A673 (cell line): Measurements from ENCODE around the gene ZNF155. TPM values are rescaled to one million over a fixed set of nuclear protein-coding genes. Genes with fewer than 3 reads are reported as not detected.

Source experiments
- BruUV-seq: library from RNA; stranded (reverse); fragments of 400-500 nt; replicated peaks from 2 replicates; lab custom pipeline; 2021; lab: Mats Ljungman, UMichigan
- CTCF ChIA-PET: fragments of 300-600 bp; sonication (Branson Sonifier 250); formaldehyde crosslinking; loops from one replicate; lab custom pipeline; 2022; ENCODE audit warnings: antibody characterized with exemption; lab: Charles Lee
- POLR2A ChIA-PET: fragments of 300-600 bp; sonication (Branson Sonifier 250); formaldehyde crosslinking; loops from one replicate; lab custom pipeline; 2022; ENCODE audit warnings: antibody characterized with exemption; ENCODE audit not compliant: low non-redundant PET; lab: Charles Lee
- DNase-seq: peaks from one replicate; pipeline ENCODE4 v3.0.0-alpha.2; 2015; ENCODE audit warnings: low spot score
- H3K27ac ChIP-seq: fragments of 200-600 bp; sonication (generic); 2 replicates; pipeline ENCODE4 v1.5.1; 2016; ENCODE audit warnings: mixed run types, low read depth, mild to moderate bottlenecking, mixed read lengths, antibody characterized with exemption, low read length; ENCODE audit not compliant: poor library complexity, severe bottlenecking
- H3K27me3 ChIP-seq: fragments of 200-600 bp; sonication (generic); replicated peaks from 2 replicates; pipeline ENCODE4 v1.6.1; 2017; ENCODE audit warnings: mixed run types, low read depth, mild to moderate bottlenecking, mixed read lengths, antibody characterized with exemption, low read length; ENCODE audit not compliant: insufficient read depth, poor library complexity
- H3K36me3 ChIP-seq: fragments of 200-600 bp; sonication (generic); 2 replicates; pipeline ENCODE4 v1.6.1; 2016; ENCODE audit warnings: mixed run types, mild to moderate bottlenecking, mixed read lengths, antibody characterized with exemption, low read length; ENCODE audit not compliant: insufficient read depth, poor library complexity, severe bottlenecking
- H3K4me1 ChIP-seq: fragments of 200-600 bp; sonication (generic); 2 replicates; pipeline ENCODE4 v1.6.1; 2017; ENCODE audit warnings: mixed run types, mild to moderate bottlenecking, mixed read lengths, antibody characterized with exemption, low read length; ENCODE audit not compliant: insufficient read depth, poor library complexity, severe bottlenecking
- H3K4me3 ChIP-seq: fragments of 200-600 bp; sonication (generic); 2 replicates; pipeline ENCODE4 v1.5.1; 2016; ENCODE audit warnings: low read depth, mixed run types, mild to moderate bottlenecking, mixed read lengths, low read length; ENCODE audit not compliant: poor library complexity, severe bottlenecking
- H3K9me3 ChIP-seq: fragments of 200-600 bp; sonication (generic); 2 replicates; pipeline ENCODE4 v1.6.1; 2016; ENCODE audit warnings: mixed run types, low read depth, mild to moderate bottlenecking, mixed read lengths, antibody characterized with exemption, low read length; ENCODE audit not compliant: poor library complexity, severe bottlenecking
- EZH2 ChIP-seq: fragments of 200-600 bp; sonication (generic); IDR thresholded peaks from 2 replicates; pipeline ENCODE4 v1.6.1; 2017; ENCODE audit warnings: borderline replicate concordance, low read depth, mild to moderate bottlenecking, mixed read lengths, antibody characterized with exemption, low read length; ENCODE audit not compliant: poor library complexity, severe bottlenecking
- intact Hi-C: fragments of 100-400 bp; cut with micrococcal nuclease; formaldehyde crosslinking; loops from one replicate; pipeline ENCODE4 v1.10.0; 2022; ENCODE audit not compliant: unreplicated experiment
- total RNA-seq: library from RNA; stranded (reverse); gene quantifications from 2 replicates; pipeline ENCODE4 v1.2.3, GENCODE V29; 2021
- TF ChIP-seq, protein P1 (sequence below): fragments of 300-800, 200-600 bp; sonication (generic); conservative IDR thresholded peaks from 2 replicates; pipeline ENCODE4 v1.5.1; 2017; ENCODE audit warnings: low read depth, mild to moderate bottlenecking, antibody characterized with exemption, low read length, moderate library complexity, mixed read lengths

The ZNF155 gene
- total RNA-seq, 1 experiment from 2014 or later: 8.0 TPM

DNA sequence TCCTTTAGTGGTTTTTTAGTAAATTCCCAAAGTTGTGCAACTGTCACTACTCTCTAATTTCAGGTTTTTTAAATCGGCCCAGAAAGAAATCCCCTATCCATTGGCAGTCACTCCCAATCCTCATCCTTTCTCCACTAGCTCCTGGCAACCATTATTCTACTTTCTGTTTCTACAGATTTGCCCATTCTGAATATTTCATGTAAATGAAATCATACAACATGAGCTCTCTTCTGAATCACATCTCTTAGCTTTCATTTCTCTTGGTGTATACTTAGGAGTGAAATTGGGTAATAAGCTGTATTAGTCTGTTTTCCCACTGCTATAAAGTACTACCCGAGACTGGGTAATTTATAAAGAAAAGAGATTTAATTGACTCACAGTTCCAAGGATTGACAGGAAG is 58.2 kb downstream of the ZNF155 start:
- intact Hi-C loops: no loop called here
- no peak overlapping the region for H3K27ac ChIP-seq
- H3K4me1 ChIP-seq: no peaks in the 10 kb centered on the region
- ChIA-PET CTCF (no interaction called here), POLR2A (no interaction called here)
- no peaks in the 10 kb centered on the region for H3K27me3 ChIP-seq
- H3K36me3 ChIP-seq: no peaks in the 10 kb centered on the region
- DNase-seq: no peak
- H3K4me3 ChIP-seq: no peak overlapping the region
- H3K9me3 ChIP-seq: no peaks in the 10 kb centered on the region
- TF ChIP-seq, protein P1, sequence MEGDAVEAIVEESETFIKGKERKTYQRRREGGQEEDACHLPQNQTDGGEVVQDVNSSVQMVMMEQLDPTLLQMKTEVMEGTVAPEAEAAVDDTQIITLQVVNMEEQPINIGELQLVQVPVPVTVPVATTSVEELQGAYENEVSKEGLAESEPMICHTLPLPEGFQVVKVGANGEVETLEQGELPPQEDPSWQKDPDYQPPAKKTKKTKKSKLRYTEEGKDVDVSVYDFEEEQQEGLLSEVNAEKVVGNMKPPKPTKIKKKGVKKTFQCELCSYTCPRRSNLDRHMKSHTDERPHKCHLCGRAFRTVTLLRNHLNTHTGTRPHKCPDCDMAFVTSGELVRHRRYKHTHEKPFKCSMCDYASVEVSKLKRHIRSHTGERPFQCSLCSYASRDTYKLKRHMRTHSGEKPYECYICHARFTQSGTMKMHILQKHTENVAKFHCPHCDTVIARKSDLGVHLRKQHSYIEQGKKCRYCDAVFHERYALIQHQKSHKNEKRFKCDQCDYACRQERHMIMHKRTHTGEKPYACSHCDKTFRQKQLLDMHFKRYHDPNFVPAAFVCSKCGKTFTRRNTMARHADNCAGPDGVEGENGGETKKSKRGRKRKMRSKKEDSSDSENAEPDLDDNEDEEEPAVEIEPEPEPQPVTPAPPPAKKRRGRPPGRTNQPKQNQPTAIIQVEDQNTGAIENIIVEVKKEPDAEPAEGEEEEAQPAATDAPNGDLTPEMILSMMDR: no peak
- no peak for TF ChIP-seq EZH2
- no TSS peak for BruUV-seq

Other genes starting within 250 kb of the ZNF155 start
- gene SMG9, start 229.2 kb upstream of the ZNF155 start, total RNA-seq: 78.8 and 90.6 TPM in 2 replicates
- gene KCNN4, start 203.2 kb upstream of the ZNF155 start, total RNA-seq: 0.20 TPM in 1 of 2 replicates, not detected in the other
- gene LYPD5, start 181.7 kb upstream of the ZNF155 start, total RNA-seq: not detected in 2 replicates
- 9.4 and 9.7 TPM in 2 replicates for gene ZNF283, start 156.9 kb upstream of the ZNF155 start, total RNA-seq
- 0.73 and 1.6 TPM in 2 replicates for gene ZNF404, start 100.2 kb upstream of the ZNF155 start, total RNA-seq
- gene ZNF45, start 48.9 kb upstream of the ZNF155 start, total RNA-seq: 22.1 and 22.8 TPM in 2 replicates
- 4.8 and 6.1 TPM in 2 replicates for gene ZNF221, start 33.0 kb upstream of the ZNF155 start, total RNA-seq
- 5.2 and 5.4 TPM in 2 replicates for gene ZNF230, start 18.8 kb downstream of the ZNF155 start, total RNA-seq
- 7.3 and 9.3 TPM in 2 replicates for gene ZNF222, start 41.2 kb downstream of the ZNF155 start, total RNA-seq
- gene ZNF223, start 67.8 kb downstream of the ZNF155 start, total RNA-seq: 4.5 and 5.6 TPM in 2 replicates
- 3.1 and 3.2 TPM in 2 replicates for gene ZNF284, start 88.0 kb downstream of the ZNF155 start, total RNA-seq
- 20.4 and 23.8 TPM in 2 replicates for gene ZNF224, start 110.2 kb downstream of the ZNF155 start, total RNA-seq
- 6.3 and 7.1 TPM in 2 replicates for gene ZNF225, start 129.2 kb downstream of the ZNF155 start, total RNA-seq
- 15.1 and 17.1 TPM in 2 replicates for gene ZNF234, start 157.4 kb downstream of the ZNF155 start, total RNA-seq
- gene ZNF226, start 180.9 kb downstream of the ZNF155 start, total RNA-seq: 21.4 and 23.1 TPM in 2 replicates
- 31.6 and 34.3 TPM in 2 replicates for gene ZNF227, start 228.3 kb downstream of the ZNF155 start, total RNA-seq